ENCODE results near the gene POLR3K. TPM values are rescaled to one million over a fixed set of nuclear protein-coding genes. Genes with fewer than 3 reads are reported as not detected.
"Not testable (repeated sequence)": the region's sequence is repeated elsewhere in the genome, so short reads cannot be mapped to it uniquely, and the experiment has no call there.

POLR3K gene
- total RNA-seq, 2 donors from 2014 or later = 6.3 to 10.6 TPM

DNA sequence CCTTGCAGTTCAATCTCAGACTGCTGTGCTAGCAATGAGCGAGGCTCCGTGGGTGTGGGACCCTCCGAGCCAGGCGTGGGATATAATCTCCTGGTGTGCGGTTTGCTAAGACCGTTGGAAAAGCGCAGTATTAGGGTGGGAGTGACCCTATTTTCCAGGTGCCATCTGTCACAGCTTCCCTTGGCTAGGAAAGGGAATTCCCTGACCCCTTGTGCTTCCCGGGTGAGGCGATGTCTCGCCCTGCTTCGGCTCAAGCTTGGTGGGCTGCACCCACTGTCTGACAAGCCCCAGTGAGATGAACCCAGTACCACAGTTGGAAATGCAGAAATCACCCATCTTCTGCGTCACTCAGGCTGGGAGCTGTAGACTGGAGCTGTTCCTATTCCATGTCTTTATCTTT is 32.5 kb downstream of the POLR3K start:
- H3K36me3 Mint-ChIP-seq (ENCODE audit: low read depth); H3K4me1 Mint-ChIP-seq; H3K27ac Mint-ChIP-seq; H3K4me3 Mint-ChIP-seq; DNase-seq; H3K27me3 Mint-ChIP-seq; ATAC-seq; H3K9me3 ChIP-seq (ENCODE audit: control insufficient read depth, low read length, poor library complexity, severe bottlenecking): not testable (repeated sequence)

DNA sequence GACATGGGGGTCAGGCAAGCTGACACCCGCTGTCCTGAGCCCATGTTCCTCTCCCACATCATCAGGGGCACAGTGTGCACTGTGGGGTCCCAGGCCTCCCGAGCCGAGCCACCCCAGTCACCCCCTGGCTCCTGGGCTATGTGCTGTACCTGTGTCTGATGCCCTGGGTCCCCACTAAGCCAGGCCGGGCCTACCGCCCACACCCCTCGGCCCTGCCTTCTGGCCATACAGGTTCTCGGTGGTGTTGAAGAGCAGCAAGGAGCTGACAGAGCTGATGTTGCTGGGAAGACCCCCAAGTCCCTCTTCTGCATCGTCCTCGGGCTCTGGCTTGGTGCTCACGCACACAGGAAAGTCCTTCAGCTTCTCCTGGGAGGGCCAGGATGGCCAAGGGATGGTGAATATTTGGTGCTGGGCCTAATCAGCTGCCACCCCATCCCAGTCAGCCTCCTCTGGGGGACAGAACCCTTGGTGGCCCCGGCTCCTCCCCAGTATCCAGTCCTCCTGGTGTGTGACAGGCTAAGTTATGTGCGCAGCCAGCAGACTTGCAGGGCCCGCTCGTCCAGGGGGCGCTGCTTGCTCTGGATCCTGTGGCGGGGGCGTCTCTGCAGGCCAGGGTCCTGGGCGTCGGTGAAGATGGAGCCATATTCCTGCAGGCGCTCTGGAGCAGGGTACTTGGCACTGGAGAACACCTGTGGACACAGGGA is 36.2 kb downstream of the POLR3K start:
- not testable (repeated sequence) for H3K27ac Mint-ChIP-seq; DNase-seq; H3K4me1 Mint-ChIP-seq; H3K9me3 ChIP-seq (ENCODE audit: control insufficient read depth, low read length, poor library complexity, severe bottlenecking); ATAC-seq; H3K4me3 Mint-ChIP-seq; H3K27me3 Mint-ChIP-seq; H3K36me3 Mint-ChIP-seq (ENCODE audit: low read depth)

DNA sequence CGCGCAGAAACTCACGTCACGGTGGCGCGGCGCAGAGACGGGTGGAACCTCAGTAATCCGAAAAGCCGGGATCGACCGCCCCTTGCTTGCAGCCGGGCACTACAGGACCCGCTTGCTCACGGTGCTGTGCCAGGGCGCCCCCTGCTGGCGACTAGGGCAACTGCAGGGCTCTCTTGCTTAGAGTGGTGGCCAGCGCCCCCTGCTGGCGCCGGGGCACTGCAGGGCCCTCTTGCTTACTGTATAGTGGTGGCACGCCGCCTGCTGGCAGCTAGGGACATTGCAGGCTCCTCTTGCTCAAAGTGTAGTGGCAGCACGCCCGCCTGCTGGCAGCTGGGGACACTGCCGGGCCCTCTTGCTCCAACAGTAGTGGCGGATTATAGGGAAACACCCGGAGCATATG is 42.6 kb downstream of the POLR3K start:
- not testable (repeated sequence) for H3K9me3 ChIP-seq (ENCODE audit: control insufficient read depth, low read length, poor library complexity, severe bottlenecking); H3K27me3 Mint-ChIP-seq; H3K4me1 Mint-ChIP-seq; H3K36me3 Mint-ChIP-seq (ENCODE audit: low read depth); H3K27ac Mint-ChIP-seq
- peak; percentile 66 for ATAC-seq
- H3K4me3 Mint-ChIP-seq = peak overlapping the region; percentile 57
- peak; percentile 67 to 82 (median 78) for DNase-seq

DNA sequence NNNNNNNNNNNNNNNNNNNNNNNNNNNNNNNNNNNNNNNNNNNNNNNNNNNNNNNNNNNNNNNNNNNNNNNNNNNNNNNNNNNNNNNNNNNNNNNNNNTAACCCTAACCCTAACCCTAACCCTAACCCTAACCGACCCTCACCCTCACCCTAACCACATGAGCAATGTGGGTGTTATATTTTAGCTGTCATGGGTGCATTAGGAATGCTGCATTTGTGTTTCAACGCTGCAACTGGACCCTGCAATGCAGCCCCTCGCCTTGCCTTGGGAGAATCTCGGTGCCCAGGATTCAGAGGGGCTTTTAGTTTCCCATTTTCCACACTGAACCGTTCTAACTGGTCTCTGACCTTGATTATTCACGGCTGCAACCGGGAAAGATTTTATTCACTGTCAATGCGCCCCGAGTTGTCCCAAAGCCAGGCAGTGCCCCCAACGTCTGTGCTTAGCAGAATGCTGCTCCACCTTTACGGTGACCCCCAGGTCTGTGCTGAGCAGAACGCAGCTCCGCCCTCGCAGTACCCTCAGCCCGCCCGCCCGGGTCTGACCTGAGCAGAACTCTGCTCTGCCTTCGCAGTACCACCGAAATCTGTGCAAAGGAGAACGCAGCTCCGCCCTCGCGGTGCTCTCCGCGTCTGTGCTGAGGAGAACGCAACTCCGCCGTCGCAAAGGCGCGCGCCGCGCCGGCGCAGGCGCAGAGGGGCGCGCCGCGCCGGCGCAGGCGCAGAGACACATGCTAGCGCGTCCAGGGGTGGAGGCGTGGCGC is 43.3 kb downstream of the POLR3K start:
- Mint-ChIP-seq H3K4me1 (peaks cover 2% of the 10 kb centered on the region), H3K27me3 (no peaks in the 10 kb centered on the region), H3K27ac (no peak overlapping the region), H3K4me3 (peak overlapping the region; percentile 52), H3K36me3 (ENCODE audit: low read depth) (no peaks in the 10 kb centered on the region)
- H3K9me3 ChIP-seq (ENCODE audit: control insufficient read depth, low read length, poor library complexity, severe bottlenecking) = no peaks in the 10 kb centered on the region
- ATAC-seq (peak; percentile 94), DNase-seq (peak in 1 of 3 donors; percentile 22)

Other genes with a start within 250 kb of the POLR3K start
- gene SNRNP25, start 220 bp upstream of the POLR3K start, total RNA-seq = 1 to 10 TPM; 6.5 to 7.3 TPM
- gene RHBDF1, start 19.0 kb upstream of the POLR3K start, total RNA-seq = under 1 TPM in 1 of 2 donors, not detected in 1; 0.75 TPM
- 10 to 100 TPM; 24.3 to 27.4 TPM for gene MPG, start 24.6 kb upstream of the POLR3K start, total RNA-seq
- 10 to 100 TPM; 24.3 to 32.2 TPM for gene NPRL3, start 85.1 kb upstream of the POLR3K start, total RNA-seq
- gene HBZ, start 99.0 kb upstream of the POLR3K start, total RNA-seq = not detected
- not detected for gene HBM, start 112.4 kb upstream of the POLR3K start, total RNA-seq
- gene HBA2, start 119.3 kb upstream of the POLR3K start, total RNA-seq = not detected
- gene HBA1, start 123.1 kb upstream of the POLR3K start, total RNA-seq = 1 to 10 TPM in 1 of 2 donors, under 1 TPM in 1; 0.65 to 6.5 TPM
- not detected for gene HBQ1, start 126.9 kb upstream of the POLR3K start, total RNA-seq
- gene LUC7L, start 175.8 kb upstream of the POLR3K start, total RNA-seq = 100 to 1,000 TPM; 137 to 142 TPM
- 10 to 100 TPM; 20.8 to 21.2 TPM for gene FAM234A, start 181.2 kb upstream of the POLR3K start, total RNA-seq
- not detected for gene RGS11, start 222.3 kb upstream of the POLR3K start, total RNA-seq
- not detected for gene ARHGDIG, start 227.0 kb upstream of the POLR3K start, total RNA-seq
- gene PDIA2, start 229.6 kb upstream of the POLR3K start, total RNA-seq = under 1 TPM in 1 of 2 donors, not detected in 1; 0.99 TPM

Measured in T-helper 17 cell (primary cell).